HL-60/S4 treated with retinoic acid at 250 ng/mL for 4 days and 3 days (cell line): ENCODE measurements around the gene NCKAP5.

ENCODE experiments used
- in situ Hi-C: fragments of 300-500 bp; cut with MboI; formaldehyde crosslinking; loops from 2 replicates; pipeline ENCODE4 v1.7.0; 2022; ENCODE audit warnings: low sequenced_read_pairs

NCKAP5 gene

GRCh38 chr2:132751836-132752235 is 816.4 kb downstream of the NCKAP5 start:
- in situ Hi-C loops, result no loop called here

GRCh38 chr2:132750606-132751005 is 817.7 kb downstream of the NCKAP5 start:
- in situ Hi-C loops, result no loop called here

- in situ Hi-C loops, result no loop called here
These were observed 821.2 kb downstream of the NCKAP5 start for GRCh38 chr2:132747046-132747445.

- in situ Hi-C loops, result no loop called here
These were observed 826.5 kb downstream of the NCKAP5 start for GRCh38 chr2:132741754-132742153.

- in situ Hi-C loops, result no loop called here
These were observed 828.1 kb downstream of the NCKAP5 start for GRCh38 chr2:132740081-132740720.

- in situ Hi-C loops, result no loop called here
These were observed 830.0 kb downstream of the NCKAP5 start for GRCh38 chr2:132738223-132738622.

- in situ Hi-C loops, result no loop called here
These were observed 832.2 kb downstream of the NCKAP5 start for GRCh38 chr2:132736059-132736458.

- in situ Hi-C loops, result no loop called here
These were observed 833.3 kb downstream of the NCKAP5 start for GRCh38 chr2:132734961-132735360.

- in situ Hi-C loops, result no loop called here
These were observed 835.2 kb downstream of the NCKAP5 start for GRCh38 chr2:132733094-132733493.

- in situ Hi-C loops, result no loop called here
These were observed 835.6 kb downstream of the NCKAP5 start for GRCh38 chr2:132732694-132733093.

- in situ Hi-C loops, result no loop called here
These were observed 836.8 kb downstream of the NCKAP5 start for GRCh38 chr2:132731441-132731840.

GRCh38 chr2:132730611-132731010 is 837.7 kb downstream of the NCKAP5 start:
- in situ Hi-C loops, result no loop called here

GRCh38 chr2:132729522-132729921 is 838.7 kb downstream of the NCKAP5 start:
- in situ Hi-C loops, result no loop called here

- in situ Hi-C loops, result no loop called here
These were observed 842.1 kb downstream of the NCKAP5 start for GRCh38 chr2:132726155-132726554.

- in situ Hi-C loops, result no loop called here
These were observed 842.5 kb downstream of the NCKAP5 start for GRCh38 chr2:132725748-132726147.

- in situ Hi-C loops, result no loop called here
These were observed 843.1 kb downstream of the NCKAP5 start for GRCh38 chr2:132725148-132725547.

- in situ Hi-C loops, result no loop called here
These were observed 846.3 kb downstream of the NCKAP5 start for GRCh38 chr2:132721938-132722337.

- in situ Hi-C loops, result no loop called here
These were observed 847.9 kb downstream of the NCKAP5 start for GRCh38 chr2:132720393-132720792.

GRCh38 chr2:132719480-132719879 is 848.8 kb downstream of the NCKAP5 start:
- in situ Hi-C loops, result no loop called here

GRCh38 chr2:132716954-132717353 is 851.3 kb downstream of the NCKAP5 start:
- in situ Hi-C loops, result no loop called here

GRCh38 chr2:132715386-132716351 is 852.6 kb downstream of the NCKAP5 start:
- in situ Hi-C loops, result no loop called here

GRCh38 chr2:132703396-132703795 is 864.9 kb downstream of the NCKAP5 start:
- in situ Hi-C loops, result no loop called here
